ENCODE data around the gene DGKG. TPM values are rescaled to one million over a fixed set of nuclear protein-coding genes. Genes with fewer than 3 reads are reported as not detected.

The DGKG gene
- total and polyA plus RNA-seq, 9 of the 15 experiments (the other 6 are each of a cell fraction or from before 2014, with no cell fraction given) = 0.01 to 0.36 (median 0.15) TPM

GRCh38 chr3:186107215-186108105 is 254.6 kb downstream of the DGKG start (continued):
- TF ChIP-seq MYC (IDR thresholded peaks at IDR 0.05; ENCODE audit: low read depth, low read length) = no peak
- no peak for TF ChIP-seq MYC (CRISPR knock-in tag; IDR thresholded peaks at IDR 0.05; ENCODE audit: borderline replicate concordance, low read depth)
- no peak for TF ChIP-seq RNF2 (IDR thresholded peaks at IDR 0.05)
- TF ChIP-seq, protein P1, sequence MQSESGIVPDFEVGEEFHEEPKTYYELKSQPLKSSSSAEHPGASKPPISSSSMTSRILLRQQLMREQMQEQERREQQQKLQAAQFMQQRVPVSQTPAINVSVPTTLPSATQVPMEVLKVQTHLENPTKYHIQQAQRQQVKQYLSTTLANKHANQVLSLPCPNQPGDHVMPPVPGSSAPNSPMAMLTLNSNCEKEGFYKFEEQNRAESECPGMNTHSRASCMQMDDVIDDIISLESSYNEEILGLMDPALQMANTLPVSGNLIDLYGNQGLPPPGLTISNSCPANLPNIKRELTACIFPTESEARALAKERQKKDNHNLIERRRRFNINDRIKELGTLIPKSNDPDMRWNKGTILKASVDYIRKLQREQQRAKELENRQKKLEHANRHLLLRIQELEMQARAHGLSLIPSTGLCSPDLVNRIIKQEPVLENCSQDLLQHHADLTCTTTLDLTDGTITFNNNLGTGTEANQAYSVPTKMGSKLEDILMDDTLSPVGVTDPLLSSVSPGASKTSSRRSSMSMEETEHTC (IDR thresholded peaks at IDR 0.05) = no peak
- TF ChIP-seq POLR3A (IDR thresholded peaks at IDR 0.05; ENCODE audit: borderline replicate concordance, extremely low read depth, insufficient read depth, insufficient read length) = no peak
- TF ChIP-seq NFATC3 (IDR thresholded peaks at IDR 0.05) = no peak
- no peak for TF ChIP-seq E2F8 (IDR thresholded peaks at IDR 0.05; ENCODE audit: low read depth, partially characterized antibody)
- TF ChIP-seq SRSF7 (optimal IDR thresholded peaks at IDR 0.05; ENCODE audit: low read depth, low read length) = no peak
- TF ChIP-seq TBL1XR1 (IDR thresholded peaks at IDR 0.05; ENCODE audit: low read length in 2 of 2) = no peak
- no peak for TF ChIP-seq ADNP (tag; IDR thresholded peaks at IDR 0.05)
- TF ChIP-seq, protein P2, sequence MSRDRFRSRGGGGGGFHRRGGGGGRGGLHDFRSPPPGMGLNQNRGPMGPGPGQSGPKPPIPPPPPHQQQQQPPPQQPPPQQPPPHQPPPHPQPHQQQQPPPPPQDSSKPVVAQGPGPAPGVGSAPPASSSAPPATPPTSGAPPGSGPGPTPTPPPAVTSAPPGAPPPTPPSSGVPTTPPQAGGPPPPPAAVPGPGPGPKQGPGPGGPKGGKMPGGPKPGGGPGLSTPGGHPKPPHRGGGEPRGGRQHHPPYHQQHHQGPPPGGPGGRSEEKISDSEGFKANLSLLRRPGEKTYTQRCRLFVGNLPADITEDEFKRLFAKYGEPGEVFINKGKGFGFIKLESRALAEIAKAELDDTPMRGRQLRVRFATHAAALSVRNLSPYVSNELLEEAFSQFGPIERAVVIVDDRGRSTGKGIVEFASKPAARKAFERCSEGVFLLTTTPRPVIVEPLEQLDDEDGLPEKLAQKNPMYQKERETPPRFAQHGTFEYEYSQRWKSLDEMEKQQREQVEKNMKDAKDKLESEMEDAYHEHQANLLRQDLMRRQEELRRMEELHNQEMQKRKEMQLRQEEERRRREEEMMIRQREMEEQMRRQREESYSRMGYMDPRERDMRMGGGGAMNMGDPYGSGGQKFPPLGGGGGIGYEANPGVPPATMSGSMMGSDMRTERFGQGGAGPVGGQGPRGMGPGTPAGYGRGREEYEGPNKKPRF (IDR thresholded peaks at IDR 0.05; ENCODE audit: low read depth, low read length) = no peak
- no peak for TF ChIP-seq CBFB (CRISPR knock-in tag; IDR thresholded peaks at IDR 0.05)
- TF ChIP-seq, protein P3, sequence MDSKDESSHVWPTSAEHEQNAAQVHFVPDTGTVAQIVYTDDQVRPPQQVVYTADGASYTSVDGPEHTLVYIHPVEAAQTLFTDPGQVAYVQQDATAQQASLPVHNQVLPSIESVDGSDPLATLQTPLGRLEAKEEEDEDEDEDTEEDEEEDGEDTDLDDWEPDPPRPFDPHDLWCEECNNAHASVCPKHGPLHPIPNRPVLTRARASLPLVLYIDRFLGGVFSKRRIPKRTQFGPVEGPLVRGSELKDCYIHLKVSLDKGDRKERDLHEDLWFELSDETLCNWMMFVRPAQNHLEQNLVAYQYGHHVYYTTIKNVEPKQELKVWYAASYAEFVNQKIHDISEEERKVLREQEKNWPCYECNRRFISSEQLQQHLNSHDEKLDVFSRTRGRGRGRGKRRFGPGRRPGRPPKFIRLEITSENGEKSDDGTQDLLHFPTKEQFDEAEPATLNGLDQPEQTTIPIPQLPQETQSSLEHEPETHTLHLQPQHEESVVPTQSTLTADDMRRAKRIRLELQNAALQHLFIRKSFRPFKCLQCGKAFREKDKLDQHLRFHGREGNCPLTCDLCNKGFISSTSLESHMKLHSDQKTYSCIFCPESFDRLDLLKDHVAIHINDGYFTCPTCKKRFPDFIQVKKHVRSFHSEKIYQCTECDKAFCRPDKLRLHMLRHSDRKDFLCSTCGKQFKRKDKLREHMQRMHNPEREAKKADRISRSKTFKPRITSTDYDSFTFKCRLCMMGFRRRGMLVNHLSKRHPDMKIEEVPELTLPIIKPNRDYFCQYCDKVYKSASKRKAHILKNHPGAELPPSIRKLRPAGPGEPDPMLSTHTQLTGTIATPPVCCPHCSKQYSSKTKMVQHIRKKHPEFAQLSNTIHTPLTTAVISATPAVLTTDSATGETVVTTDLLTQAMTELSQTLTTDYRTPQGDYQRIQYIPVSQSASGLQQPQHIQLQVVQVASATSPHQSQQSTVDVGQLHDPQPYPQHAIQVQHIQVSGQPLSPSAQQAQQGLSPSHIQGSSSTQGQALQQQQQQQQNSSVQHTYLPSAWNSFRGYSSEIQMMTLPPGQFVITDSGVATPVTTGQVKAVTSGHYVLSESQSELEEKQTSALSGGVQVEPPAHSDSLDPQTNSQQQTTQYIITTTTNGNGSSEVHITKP (IDR thresholded peaks at IDR 0.05; ENCODE audit: partially characterized antibody) = peak; percentile 92
- peak; percentile 31; the same call in 1 of the 2 replicates for TF ChIP-seq NR2C1 (IDR thresholded peaks at IDR 0.05)
- TF ChIP-seq NR2C1 (tag; IDR thresholded peaks at IDR 0.05) = no peak
- TF ChIP-seq HCFC1 (IDR thresholded peaks at IDR 0.05; ENCODE audit: low read depth, low read length) = no peak
- no peak for TF ChIP-seq EWSR1 (IDR thresholded peaks at IDR 0.05; ENCODE audit: borderline replicate concordance, low read depth, partially characterized antibody)
- no peak for TF ChIP-seq MED1 (CRISPR knock-in tag; IDR thresholded peaks at IDR 0.05; ENCODE audit: borderline replicate concordance)
